Type B pancreatic cell (in vitro differentiated cells): ENCODE results near the gene DYNC1LI1. TPM values are rescaled to one million over a fixed set of nuclear protein-coding genes. Genes with fewer than 3 reads are reported as not detected.
A peak's percentile ranks its signal among the peaks of the same experiment; 100 is the strongest.

Experiments
- DNase-seq: peaks from one replicate; pipeline ENCODE4 v3.0.0; 2021; ENCODE audit warnings: mixed read lengths; ENCODE audit not compliant: unreplicated experiment; ENCODE audit errors: extremely low spot score
- H3K27ac Mint-ChIP-seq: 2 replicates; pipeline ENCODE4 v1.8.0; 2021; ENCODE audit warnings: mild to moderate bottlenecking, mixed read lengths
- H3K27me3 Mint-ChIP-seq: 2 replicates; pipeline ENCODE4 v1.8.0; 2021; ENCODE audit warnings: mixed read lengths
- H3K36me3 Mint-ChIP-seq: 2 replicates; pipeline ENCODE4 v1.8.0; 2021; ENCODE audit warnings: mixed read lengths
- H3K4me1 Mint-ChIP-seq: one replicate; pipeline ENCODE4 v1.8.0; 2021; ENCODE audit warnings: mixed read lengths; ENCODE audit not compliant: unreplicated experiment
- H3K4me3 Mint-ChIP-seq: 2 replicates; pipeline ENCODE4 v1.8.0; 2021; ENCODE audit warnings: mild to moderate bottlenecking, mixed read lengths
- H3K9me3 Mint-ChIP-seq: 2 replicates; pipeline ENCODE4 v1.8.0; 2021; ENCODE audit warnings: mixed read lengths
- total RNA-seq: library from RNA; stranded (reverse); gene quantifications from 2 replicates; pipeline ENCODE4 v1.2.1, GENCODE V29; 2021; ENCODE audit warnings: low replicate concordance
- TF ChIP-seq, protein P1 (sequence below): fragments of 200-600 bp; sonication (generic); conservative IDR thresholded peaks from 2 replicates; pipeline ENCODE4 v1.5.0; 2021; ENCODE audit warnings: antibody characterized with exemption, mild to moderate bottlenecking

Gene DYNC1LI1
- total RNA-seq, 1 donor from 2014 or later: 35.9 TPM

DNA sequence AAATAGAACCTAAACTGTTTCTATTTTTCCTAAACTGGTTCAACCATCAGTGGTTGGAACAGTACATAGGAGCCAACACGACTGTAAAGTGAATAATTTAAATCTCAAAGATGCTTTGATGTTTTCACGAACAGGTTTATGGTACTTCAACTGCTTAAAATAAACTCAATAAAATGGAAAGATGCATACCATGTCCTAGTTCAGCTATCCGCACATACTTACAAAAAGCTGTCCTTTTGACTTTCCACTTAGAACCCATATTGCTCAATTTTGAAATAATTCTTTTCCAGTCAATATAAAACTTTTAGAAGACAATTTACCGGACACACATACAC lies 68.9 kb downstream of the DYNC1LI1 start:
- Mint-ChIP-seq H3K4me1 (peaks cover 22% of the 10 kb centered on the region), H3K27ac (peak overlapping the region; percentile 90), H3K36me3 (peaks cover 2% of the 10 kb centered on the region), H3K4me3 (peak overlapping the region; percentile 97), H3K27me3 (no peaks in the 10 kb centered on the region), H3K9me3 (no peaks in the 10 kb centered on the region)
- DNase-seq: no peak
- TF ChIP-seq, protein P1, sequence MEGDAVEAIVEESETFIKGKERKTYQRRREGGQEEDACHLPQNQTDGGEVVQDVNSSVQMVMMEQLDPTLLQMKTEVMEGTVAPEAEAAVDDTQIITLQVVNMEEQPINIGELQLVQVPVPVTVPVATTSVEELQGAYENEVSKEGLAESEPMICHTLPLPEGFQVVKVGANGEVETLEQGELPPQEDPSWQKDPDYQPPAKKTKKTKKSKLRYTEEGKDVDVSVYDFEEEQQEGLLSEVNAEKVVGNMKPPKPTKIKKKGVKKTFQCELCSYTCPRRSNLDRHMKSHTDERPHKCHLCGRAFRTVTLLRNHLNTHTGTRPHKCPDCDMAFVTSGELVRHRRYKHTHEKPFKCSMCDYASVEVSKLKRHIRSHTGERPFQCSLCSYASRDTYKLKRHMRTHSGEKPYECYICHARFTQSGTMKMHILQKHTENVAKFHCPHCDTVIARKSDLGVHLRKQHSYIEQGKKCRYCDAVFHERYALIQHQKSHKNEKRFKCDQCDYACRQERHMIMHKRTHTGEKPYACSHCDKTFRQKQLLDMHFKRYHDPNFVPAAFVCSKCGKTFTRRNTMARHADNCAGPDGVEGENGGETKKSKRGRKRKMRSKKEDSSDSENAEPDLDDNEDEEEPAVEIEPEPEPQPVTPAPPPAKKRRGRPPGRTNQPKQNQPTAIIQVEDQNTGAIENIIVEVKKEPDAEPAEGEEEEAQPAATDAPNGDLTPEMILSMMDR: no peak

DNA sequence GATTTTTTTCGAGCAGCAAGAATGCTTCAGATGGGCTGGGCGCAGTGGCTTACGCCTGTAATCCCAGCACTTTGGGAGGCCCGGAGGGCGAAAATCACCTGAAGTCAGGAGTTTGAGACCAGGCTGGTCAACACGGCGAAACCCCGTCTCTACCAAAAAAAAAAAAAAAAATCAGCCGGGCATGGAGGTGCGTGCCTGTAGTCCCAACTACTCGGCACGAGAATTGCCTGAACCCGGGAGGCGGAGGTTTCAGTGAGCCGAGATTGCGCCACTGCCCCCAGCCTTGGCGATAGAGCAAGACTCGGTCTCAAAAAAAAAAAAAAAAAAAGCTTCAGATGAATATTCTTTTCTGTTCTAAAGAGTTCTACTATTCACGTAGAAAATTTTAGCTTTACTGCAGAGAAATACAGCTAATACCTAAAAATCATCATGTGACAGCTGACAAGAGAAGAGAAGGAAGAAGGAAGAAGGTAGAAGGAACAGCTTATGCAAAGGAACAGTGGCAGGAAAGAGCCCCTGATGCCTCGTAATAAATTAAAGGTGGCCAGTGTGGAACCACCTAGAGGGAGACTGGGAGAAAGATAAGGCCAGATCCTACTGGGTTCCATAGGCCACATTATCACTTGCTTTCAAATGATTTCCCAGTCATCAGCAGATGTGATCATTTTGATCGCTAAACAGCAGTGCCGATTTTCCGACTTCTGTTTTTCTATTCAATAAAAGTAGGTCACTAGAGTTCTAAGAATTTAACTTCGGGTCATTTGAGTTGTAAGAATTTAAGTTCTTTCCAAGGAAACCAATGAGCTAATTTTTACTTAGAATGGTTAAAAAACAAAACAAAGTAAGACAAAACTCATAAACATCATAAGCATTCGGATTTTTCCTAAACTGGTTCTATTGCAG lies 69.5 kb downstream of the DYNC1LI1 start:
- Mint-ChIP-seq H3K9me3 (no peaks in the 10 kb centered on the region), H3K27me3 (no peaks in the 10 kb centered on the region), H3K4me3 (peak overlapping the region; percentile 97), H3K27ac (peak overlapping the region; percentile 90), H3K4me1 (peaks cover 27% of the 10 kb centered on the region), H3K36me3 (peaks cover 7% of the 10 kb centered on the region)
- TF ChIP-seq, protein P1: no peak
- DNase-seq: no peak

DNA sequence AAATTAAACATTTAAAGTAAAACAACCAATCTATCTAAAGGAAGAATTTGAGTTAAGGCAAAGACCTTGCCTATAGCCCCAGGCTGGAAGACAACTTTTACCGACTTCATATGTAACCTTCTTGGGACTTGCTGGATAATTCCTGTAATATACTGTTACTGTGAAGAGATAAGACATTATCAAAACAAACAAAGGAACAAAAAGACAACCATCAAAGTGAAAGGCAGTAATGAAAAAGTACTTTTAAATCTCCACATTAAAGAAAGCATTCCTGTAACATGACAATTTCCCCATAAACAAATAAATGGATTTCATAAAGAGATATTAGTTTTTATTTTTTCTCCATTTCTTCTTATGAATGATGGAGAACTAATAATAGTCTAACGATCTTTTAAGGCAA lies 70.4 kb downstream of the DYNC1LI1 start:
- Mint-ChIP-seq H3K9me3 (no peaks in the 10 kb centered on the region), H3K4me1 (peaks cover 31% of the 10 kb centered on the region), H3K27ac (no peak overlapping the region), H3K36me3 (peaks cover 10% of the 10 kb centered on the region), H3K4me3 (peak overlapping the region; percentile 97), H3K27me3 (no peaks in the 10 kb centered on the region)
- TF ChIP-seq, protein P1: no peak
- DNase-seq: no peak

DNA sequence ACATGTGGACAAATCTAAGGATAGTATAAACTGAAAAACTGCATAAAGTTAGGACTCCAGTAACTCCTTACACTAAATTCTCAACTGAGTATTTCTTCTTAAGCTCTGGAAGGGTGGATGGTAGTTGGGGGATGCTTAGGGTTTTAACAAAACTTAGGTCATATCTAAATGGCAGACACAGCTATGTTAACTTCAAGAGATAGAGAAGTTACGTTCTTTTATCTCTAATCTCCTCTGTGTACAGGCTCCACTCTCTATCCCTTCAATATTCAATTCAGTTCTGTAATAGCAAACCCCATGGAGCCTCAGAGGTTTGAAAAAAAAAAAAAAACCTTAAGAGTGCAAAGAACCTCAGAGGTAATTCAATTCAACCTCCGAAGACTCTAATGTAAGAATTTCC lies 71.1 kb downstream of the DYNC1LI1 start:
- peaks cover 31% of the 10 kb centered on the region for H3K4me1 Mint-ChIP-seq
- no peak for DNase-seq
- no peaks in the 10 kb centered on the region for H3K27me3 Mint-ChIP-seq
- TF ChIP-seq, protein P1: no peak
- no peak overlapping the region for H3K27ac Mint-ChIP-seq
- H3K9me3 Mint-ChIP-seq: no peaks in the 10 kb centered on the region
- no peak overlapping the region for H3K4me3 Mint-ChIP-seq
- peaks cover 10% of the 10 kb centered on the region for H3K36me3 Mint-ChIP-seq

DNA sequence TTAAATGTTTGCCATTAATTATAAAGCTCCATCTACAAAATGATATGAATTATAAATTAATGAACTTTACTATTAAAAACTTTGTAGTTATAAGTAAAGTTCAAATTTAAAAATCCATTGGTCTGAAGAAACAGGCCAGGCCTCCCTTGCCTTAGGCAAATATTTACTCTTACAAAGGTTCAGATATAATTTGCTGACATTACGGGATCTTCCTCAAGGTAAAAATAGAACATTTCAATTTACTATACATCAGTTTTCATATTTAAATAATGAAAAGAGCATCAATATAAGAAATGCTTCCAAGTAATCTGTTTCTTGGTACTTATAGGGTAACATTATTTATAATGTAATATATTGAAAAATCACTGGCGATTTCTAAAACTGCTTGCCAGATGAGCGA lies 71.7 kb downstream of the DYNC1LI1 start:
- no peak overlapping the region for H3K27ac Mint-ChIP-seq
- DNase-seq: no peak
- peaks cover 31% of the 10 kb centered on the region for H3K4me1 Mint-ChIP-seq
- TF ChIP-seq, protein P1: no peak
- no peak overlapping the region for H3K4me3 Mint-ChIP-seq
- no peaks in the 10 kb centered on the region for H3K9me3 Mint-ChIP-seq
- H3K27me3 Mint-ChIP-seq: no peaks in the 10 kb centered on the region
- peaks cover 10% of the 10 kb centered on the region for H3K36me3 Mint-ChIP-seq
